H1 (cell line): ENCODE measurements around the gene IQGAP1. TPM values are rescaled to one million over a fixed set of nuclear protein-coding genes. Genes with fewer than 3 reads are reported as not detected.

ENCODE experiments used
- BRCA1 ChIP-seq: IDR thresholded peaks from 2 replicates; pipeline ENCODE4 v1.6.1; 2012; ENCODE audit warnings: low read depth, low read length, improper control_type of control experiment
- SIRT6 ChIP-seq: IDR thresholded peaks from one replicate; pipeline ENCODE4 v1.7.1; 2012; ENCODE audit warnings: low read length, inconsistent platforms
- polyA plus RNA-seq, 7 experiments: library from polyadenylated mRNA; depleted of rRNA in 3 of 7; stranded (reverse) in 5 of 7; unstranded in 2 of 7; fragments of >200 nt in 5 of 7; fragments of 200-250 nt in 2 of 7; gene quantifications; 1 replicate in 5 of 7; 2 replicates in 1 of 7; 4 replicates in 1 of 7; pipeline versions ENCODE4 v1.2.1 to v1.2.3, GENCODE V29; 2011 to 2013; ENCODE audit warnings: missing spikeins in 2 of 7, mixed read lengths in 2 of 7
- total RNA-seq: library from RNA; stranded (reverse); fragmentation: NEBNext Ultra II Directional; extraction: Animal tissue kit (Norgen Biotek cat#: 25700); gene quantifications from 2 replicates; pipeline ENCODE4 v1.2.1, GENCODE V29; 2021

The IQGAP1 gene
- total and polyA plus RNA-seq, 2 of the 8 experiments (the other 6 are each of a cell fraction or from before 2014, with no cell fraction given): 56.0 to 138 TPM

DNA sequence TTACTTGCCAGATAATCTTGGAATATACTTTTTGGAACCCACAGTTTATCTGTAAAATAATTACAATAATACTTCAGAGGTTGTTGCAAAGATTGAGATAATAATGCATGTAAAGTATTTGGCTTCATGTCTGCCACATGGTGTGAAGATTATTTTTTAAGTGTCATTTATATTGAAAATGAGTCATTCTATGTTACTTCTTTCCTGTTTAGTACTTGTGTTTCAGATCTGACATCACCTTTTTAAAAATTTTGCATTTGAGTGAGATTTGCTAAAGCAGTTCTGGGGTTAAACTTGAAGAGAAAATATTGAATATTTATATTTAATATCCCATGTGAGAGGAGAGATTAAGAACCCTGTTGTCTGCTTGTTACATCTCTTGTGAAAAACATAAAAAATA, 31.2 kb downstream of the IQGAP1 start (continued):
- no peak for TF ChIP-seq BRCA1
- no peak for TF ChIP-seq SIRT6
